ENCODE results near the gene PRR19.

- TF ChIP-seq EP300 (IDR thresholded peaks at IDR 0.05) (no peak), POLR2A (IDR thresholded peaks at IDR 0.05) (no peak)
Measured at GRCh38 chr19:42290136-42290522, 11.8 kb upstream of the PRR19 start.

Measured in suprapubic skin (tissue), 2 donors.